GM10248 (cell line): Measurements from ENCODE around the gene RNF223.

ENCODE experiments used
- CTCF ChIA-PET: fragments of 300-600 bp; sonication (Branson Sonifier 250); formaldehyde crosslinking; extraction: SDS; loops from one replicate; lab custom pipeline; 2021; ENCODE audit warnings: antibody characterized with exemption; lab: Yijun Ruan, JAX
- POLR2A ChIA-PET: fragments of 350-650 bp; sonication (Branson Sonifier 250); formaldehyde crosslinking; extraction: SDS; loops from one replicate; lab custom pipeline; 2020; ENCODE audit warnings: antibody characterized with exemption; lab: Yijun Ruan, JAX
- DNase-seq: peaks from one replicate; pipeline ENCODE4 v3.0.0; 2012; ENCODE audit errors: extremely low spot score
- CTCF ChIP-seq: IDR thresholded peaks from 2 replicates; pipeline ENCODE4 v1.5.1; 2012; ENCODE audit warnings: mild to moderate bottlenecking, low read depth; ENCODE audit errors: extremely low read depth, missing control alignments, control extremely low read depth

RNF223 gene

GRCh38 chr1:1049318-1050165 lies 24.6 kb downstream of the RNF223 start:
- CTCF ChIA-PET: interaction anchor here (1.4 to 2.1 kb wide), 2 partner anchors 15 to 17 kb away, joined by 4 read pairs; no protein-coding TSS in a partner anchor
- POLR2A ChIA-PET: no interaction called here
- no peak for TF ChIP-seq CTCF
- DNase-seq: no peak

- no peak for DNase-seq
- no peak for TF ChIP-seq CTCF
- ChIA-PET CTCF (interaction anchor here (1.4 to 2.1 kb wide), 2 partner anchors 16 kb away, joined by 4 read pairs; no protein-coding TSS in a partner anchor), POLR2A (no interaction called here)
These were observed 25.3 kb downstream of the RNF223 start for GRCh38 chr1:1048765-1049164.

GRCh38 chr1:1047963-1048362 lies 26.1 kb downstream of the RNF223 start:
- DNase-seq: no peak
- CTCF ChIA-PET: interaction anchor here (1.4 to 2.1 kb wide), 3 partner anchors 15 to 16 kb away, joined by 3 to 4 read pairs (median 4); no protein-coding TSS in a partner anchor
- TF ChIP-seq CTCF: no peak
- POLR2A ChIA-PET: no interaction called here

- ChIA-PET POLR2A (no interaction called here), CTCF (interaction anchor here (1.0 to 1.4 kb wide), 2 partner anchors 17 to 46 kb away, joined by 3 read pairs; no protein-coding TSS in a partner anchor)
- no peak for TF ChIP-seq CTCF
- no peak for DNase-seq
These were observed 26.7 kb downstream of the RNF223 start for GRCh38 chr1:1047407-1047806.

GRCh38 chr1:1046767-1047166 lies 27.3 kb downstream of the RNF223 start:
- TF ChIP-seq CTCF: no peak
- ChIA-PET POLR2A (no interaction called here), CTCF (interaction anchor here (1.0 to 1.4 kb wide), 2 partner anchors 17 to 46 kb away, joined by 3 read pairs; no protein-coding TSS in a partner anchor)
- DNase-seq: no peak

GRCh38 chr1:1046243-1046642 lies 27.9 kb downstream of the RNF223 start:
- ChIA-PET POLR2A (no interaction called here), CTCF (no interaction called here)
- TF ChIP-seq CTCF: no peak
- no peak for DNase-seq
